Lung (tissue), 12 donors: ENCODE measurements around the gene LRPAP1. TPM values are rescaled to one million over a fixed set of nuclear protein-coding genes. Genes with fewer than 3 reads are reported as not detected.

Experiments
- ATAC-seq: fragments of 200-7000 bp; cut with Tn5 transposase; one replicate; pipeline ENCODE4 v1.9.1; 2020; ENCODE audit warnings: moderate number of reproducible peaks; ENCODE audit not compliant: insufficient read depth, low FRiP score
- DNase-seq, 3 donors: peaks; one replicate each; pipeline ENCODE4 v3.0.0-alpha.2; 2013 to 2017
- H3K27ac ChIP-seq, 2 donors: one replicate each; pipeline ENCODE4 v1.5.1; 2013; ENCODE audit warnings: mild to moderate bottlenecking in 2 of 2, moderate library complexity in 2 of 2, control low read depth in 1 of 2, inconsistent platforms in 1 of 2, low read depth in 1 of 2, low read length in 1 of 2
- H3K27me3 ChIP-seq, 3 donors: one replicate each; pipeline ENCODE4 v1.5.1; 2013; ENCODE audit warnings: low read length in 2 of 3; ENCODE audit not compliant: control insufficient read depth in 3 of 3, insufficient read depth in 3 of 3
- H3K36me3 ChIP-seq, 4 donors: one replicate each; pipeline ENCODE4 v1.5.1; 2013; ENCODE audit warnings: low read length in 4 of 4, mild to moderate bottlenecking in 1 of 4, moderate library complexity in 1 of 4; ENCODE audit not compliant: control insufficient read depth in 4 of 4, insufficient read depth in 4 of 4
- H3K4me1 ChIP-seq, 5 donors: one replicate each; pipeline ENCODE4 v1.5.1; 2013; ENCODE audit warnings: low read length in 5 of 5, mild to moderate bottlenecking in 2 of 5, moderate library complexity in 1 of 5; ENCODE audit not compliant: control insufficient read depth in 5 of 5, insufficient read depth in 5 of 5
- H3K4me3 ChIP-seq: one replicate; pipeline ENCODE4 v1.5.1; 2013; ENCODE audit warnings: mild to moderate bottlenecking, control low read depth, moderate library complexity
- H3K9ac ChIP-seq, 2 donors: one replicate each; pipeline ENCODE4 v1.5.1; 2013; ENCODE audit warnings: low read length in 2 of 2, control low read depth in 1 of 2; ENCODE audit not compliant: insufficient read depth in 1 of 2
- H3K9me3 ChIP-seq, 4 donors: one replicate each; pipeline ENCODE4 v1.5.1; 2013; ENCODE audit warnings: low read length in 3 of 4, mild to moderate bottlenecking in 1 of 4, moderate library complexity in 1 of 4; ENCODE audit not compliant: control insufficient read depth in 4 of 4, insufficient read depth in 3 of 4
- WGBS, 2 donors: extraction: QIAGEN DNeasy Blood & Tissue Kit; methylation state at CpG; one replicate each; pipeline ENCODE4 v1.1.7; 2013; 5-methylcytosine and 5-hydroxymethylcytosine counted together
- polyA plus RNA-seq, 2 donors: library from polyadenylated mRNA; stranded (reverse); fragments of 200-250 nt; gene quantifications; one replicate each; pipeline ENCODE4 v1.2.1, GENCODE V29; 2013
- total RNA-seq, 2 donors: library from RNA; depleted of rRNA in 1 of 2; stranded (reverse); fragments of >200 nt in 1 of 2; gene quantifications; one replicate each; pipeline ENCODE4 v1.2.1, GENCODE V29; 2014 to 2021
- TF ChIP-seq, protein P1 (sequence below): IDR thresholded peaks from 2 replicates; pipeline ENCODE4 v1.5.1; 2012; ENCODE audit warnings: mild to moderate bottlenecking; ENCODE audit errors: control extremely low read depth, extremely low read depth
- donor health status: control.
- donor health status: control.
- donor health status: Bipolar disorder and iron deficiency.
- donor health status: healthy.
- donor health status: DM: yes; HTN: yes; CAD: no.

Gene LRPAP1
- total and polyA plus RNA-seq, 4 donors, result 46.1 to 289 (median 208) TPM

DNA sequence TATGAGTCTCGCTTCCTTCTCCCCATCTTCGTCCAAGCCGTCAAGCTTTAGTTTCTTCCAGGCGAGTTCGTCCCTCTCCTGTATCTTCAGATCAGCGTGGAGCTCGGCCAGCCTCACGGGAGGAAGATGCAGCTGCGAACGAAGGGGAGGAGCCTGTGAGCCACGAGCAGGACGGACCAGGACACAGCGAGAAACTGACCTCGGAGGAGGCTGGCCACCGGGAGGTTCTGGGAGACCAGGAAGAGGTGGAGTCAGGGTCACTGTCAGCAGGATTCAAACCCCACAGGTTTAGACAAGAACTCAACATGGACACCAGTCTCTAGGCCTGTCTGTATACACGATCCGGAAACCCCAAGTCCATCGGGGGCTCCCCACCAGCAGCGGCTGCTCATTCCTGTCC, 7.3 kb downstream of the LRPAP1 start:
- WGBS, 2 donors, result 87 to 88% methylated on average over 19 of the region's 19 CpGs
- H3K36me3 ChIP-seq, result peaks cover 5 to 65% (median 15%) of the 10 kb centered on the region in 4 donors
- peaks cover 0 to 9% (median 3%) of the 10 kb centered on the region in 5 donors for H3K4me1 ChIP-seq
- ATAC-seq (no peak), DNase-seq (peak in 1 of 3 donors; percentile 7)
- H3K9me3 ChIP-seq, result no peaks in the 10 kb centered on the region
- TF ChIP-seq, protein P1, sequence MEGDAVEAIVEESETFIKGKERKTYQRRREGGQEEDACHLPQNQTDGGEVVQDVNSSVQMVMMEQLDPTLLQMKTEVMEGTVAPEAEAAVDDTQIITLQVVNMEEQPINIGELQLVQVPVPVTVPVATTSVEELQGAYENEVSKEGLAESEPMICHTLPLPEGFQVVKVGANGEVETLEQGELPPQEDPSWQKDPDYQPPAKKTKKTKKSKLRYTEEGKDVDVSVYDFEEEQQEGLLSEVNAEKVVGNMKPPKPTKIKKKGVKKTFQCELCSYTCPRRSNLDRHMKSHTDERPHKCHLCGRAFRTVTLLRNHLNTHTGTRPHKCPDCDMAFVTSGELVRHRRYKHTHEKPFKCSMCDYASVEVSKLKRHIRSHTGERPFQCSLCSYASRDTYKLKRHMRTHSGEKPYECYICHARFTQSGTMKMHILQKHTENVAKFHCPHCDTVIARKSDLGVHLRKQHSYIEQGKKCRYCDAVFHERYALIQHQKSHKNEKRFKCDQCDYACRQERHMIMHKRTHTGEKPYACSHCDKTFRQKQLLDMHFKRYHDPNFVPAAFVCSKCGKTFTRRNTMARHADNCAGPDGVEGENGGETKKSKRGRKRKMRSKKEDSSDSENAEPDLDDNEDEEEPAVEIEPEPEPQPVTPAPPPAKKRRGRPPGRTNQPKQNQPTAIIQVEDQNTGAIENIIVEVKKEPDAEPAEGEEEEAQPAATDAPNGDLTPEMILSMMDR, result no peak
- no peak overlapping the region for H3K9ac ChIP-seq
- no peaks in the 10 kb centered on the region for H3K27me3 ChIP-seq
- H3K4me3 ChIP-seq, result no peak overlapping the region
- no peak overlapping the region for H3K27ac ChIP-seq

DNA sequence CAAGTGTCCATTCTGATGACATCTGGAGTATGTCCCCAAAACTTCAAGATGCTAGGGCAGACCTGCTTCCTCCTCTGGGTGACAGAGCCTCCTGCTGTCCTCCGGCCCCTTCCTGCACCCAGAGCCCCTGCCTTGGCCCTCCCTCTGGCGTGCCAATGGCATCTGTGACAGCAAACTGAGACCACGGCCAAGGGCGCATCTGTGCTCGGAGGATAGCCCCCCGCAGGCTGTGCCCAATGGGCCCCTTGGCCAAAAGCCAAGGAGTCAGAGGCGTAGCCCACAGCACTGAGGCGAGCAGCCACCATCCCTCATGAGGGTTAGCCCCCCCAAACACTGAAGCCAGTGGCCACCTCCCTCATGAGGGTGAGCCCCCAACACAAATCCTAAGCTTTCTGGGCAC, 7.9 kb downstream of the LRPAP1 start:
- Histone ChIP-seq H3K27me3 (no peaks in the 10 kb centered on the region), H3K36me3 (peaks cover 8 to 70% (median 13%) of the 10 kb centered on the region in 4 donors), H3K4me1 (peaks cover 0 to 8% (median 3%) of the 10 kb centered on the region in 5 donors), H3K27ac (no peak overlapping the region), H3K9ac (no peak overlapping the region), H3K9me3 (no peaks in the 10 kb centered on the region), H3K4me3 (no peak overlapping the region)
- 89 to 93% methylated on average over 8 of the region's 8 CpGs for WGBS, 2 donors
- DNase-seq (peak in 1 of 3 donors; percentile 10), ATAC-seq (no peak)
- TF ChIP-seq, protein P1, result no peak

DNA sequence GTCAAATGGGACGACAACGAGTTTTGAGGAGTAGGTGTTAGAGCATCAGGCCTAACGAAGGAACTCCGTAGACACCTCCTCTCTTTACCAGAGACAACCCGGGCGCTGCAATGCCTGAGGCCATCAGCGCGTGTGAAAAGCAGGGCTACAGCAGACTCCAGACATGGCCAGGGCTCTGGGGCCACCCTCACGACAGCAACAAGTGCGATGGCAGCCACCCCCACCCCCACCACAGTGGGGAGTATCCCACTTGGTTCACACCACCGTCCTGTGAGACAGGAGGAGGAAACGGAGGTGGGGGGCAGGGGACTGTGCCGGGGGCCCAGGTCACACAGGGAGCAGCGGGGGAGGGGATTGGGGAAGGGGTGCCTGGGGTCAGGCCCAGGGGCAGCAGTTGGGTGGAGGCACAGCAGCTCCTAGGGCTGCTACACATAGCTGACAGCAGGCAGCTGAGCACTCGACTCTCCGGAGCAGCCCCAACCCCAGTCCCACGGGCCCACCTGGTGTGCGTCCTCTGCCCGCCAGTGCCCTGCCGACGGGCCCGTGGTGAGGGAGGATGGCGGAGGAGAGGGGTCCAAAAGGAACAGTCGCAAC, 8.5 kb downstream of the LRPAP1 start:
- peaks cover 5 to 76% (median 14%) of the 10 kb centered on the region in 4 donors for H3K36me3 ChIP-seq
- H3K27me3 ChIP-seq, result no peaks in the 10 kb centered on the region
- no peak overlapping the region for H3K27ac ChIP-seq
- TF ChIP-seq, protein P1, result no peak
- ATAC-seq, result no peak
- H3K9me3 ChIP-seq, result no peaks in the 10 kb centered on the region
- no peak overlapping the region for H3K9ac ChIP-seq
- DNase-seq, result peak in 1 of 3 donors; percentile 10
- peaks cover 0 to 8% (median 3%) of the 10 kb centered on the region in 5 donors for H3K4me1 ChIP-seq
- no peak overlapping the region for H3K4me3 ChIP-seq
- WGBS, 2 donors, result 92 to 93% methylated on average over 24 of the region's 24 CpGs
